Nephron progenitor cell (in vitro differentiated cells): ENCODE measurements around the gene YWHAG.

Source experiments
- DNase-seq: peaks from one replicate; pipeline ENCODE4 v3.0.0; 2021
- H3K27ac Mint-ChIP-seq: 2 replicates; pipeline ENCODE4 v1.8.0; 2021; ENCODE audit warnings: mild to moderate bottlenecking, moderate library complexity, mixed read lengths
- H3K27me3 Mint-ChIP-seq: 2 replicates; pipeline ENCODE4 v1.8.0; 2021; ENCODE audit warnings: mild to moderate bottlenecking, low read depth, mixed read lengths; ENCODE audit not compliant: poor library complexity
- H3K36me3 Mint-ChIP-seq: 2 replicates; pipeline ENCODE4 v1.8.0; 2021; ENCODE audit warnings: low read depth, mixed read lengths
- H3K4me1 Mint-ChIP-seq: 2 replicates; pipeline ENCODE4 v1.8.0; 2021; ENCODE audit warnings: mixed read lengths
- H3K4me3 Mint-ChIP-seq: 2 replicates; pipeline ENCODE4 v1.8.0; 2021; ENCODE audit warnings: mild to moderate bottlenecking, moderate library complexity, mixed read lengths
- H3K9me3 Mint-ChIP-seq: 2 replicates; pipeline ENCODE4 v1.8.0; 2021; ENCODE audit warnings: mild to moderate bottlenecking, moderate library complexity, mixed read lengths
- CTCF ChIP-seq: fragments of 200-600 bp; sonication (generic); IDR thresholded peaks from 2 replicates; pipeline ENCODE4 v1.5.0; 2021; ENCODE audit warnings: antibody characterized with exemption

Gene YWHAG

GRCh38 chr7:76334320-76334967 is 24.3 kb downstream of the YWHAG start:
- H3K9me3 Mint-ChIP-seq: no peaks in the 10 kb centered on the region
- H3K36me3 Mint-ChIP-seq: peaks cover 71% of the 10 kb centered on the region
- peaks cover 32% of the 10 kb centered on the region for H3K4me1 Mint-ChIP-seq
- no peaks in the 10 kb centered on the region for H3K27me3 Mint-ChIP-seq
- no peak for TF ChIP-seq CTCF
- H3K4me3 Mint-ChIP-seq: no peak overlapping the region
- DNase-seq: no peak
- peak overlapping the region; percentile 88 for H3K27ac Mint-ChIP-seq

GRCh38 chr7:76333511-76334101 is 25.2 kb downstream of the YWHAG start:
- Mint-ChIP-seq H3K27me3 (no peaks in the 10 kb centered on the region), H3K4me1 (peaks cover 39% of the 10 kb centered on the region)

GRCh38 chr7:76332078-76332477 is 26.7 kb downstream of the YWHAG start:
- H3K9me3 Mint-ChIP-seq: no peaks in the 10 kb centered on the region
- DNase-seq: no peak
- peaks cover 50% of the 10 kb centered on the region for H3K4me1 Mint-ChIP-seq
- no peak overlapping the region for H3K4me3 Mint-ChIP-seq
- no peaks in the 10 kb centered on the region for H3K27me3 Mint-ChIP-seq
- peaks cover 69% of the 10 kb centered on the region for H3K36me3 Mint-ChIP-seq
- no peak for TF ChIP-seq CTCF
- no peak overlapping the region for H3K27ac Mint-ChIP-seq

More at GRCh38 chr7:76333511-76334101, 25.2 kb downstream of the YWHAG start:
- DNase-seq: peak; percentile 15
- Mint-ChIP-seq H3K27ac (peak overlapping the region; percentile 88), H3K9me3 (no peaks in the 10 kb centered on the region), H3K4me3 (peak overlapping the region; percentile 11), H3K36me3 (peaks cover 72% of the 10 kb centered on the region)
- TF ChIP-seq CTCF: no peak

- Mint-ChIP-seq H3K4me3 (no peak overlapping the region), H3K9me3 (no peaks in the 10 kb centered on the region), H3K36me3 (peaks cover 70% of the 10 kb centered on the region), H3K27ac (peak overlapping the region; percentile 82), H3K27me3 (no peaks in the 10 kb centered on the region), H3K4me1 (peaks cover 46% of the 10 kb centered on the region)
- DNase-seq: no peak
- TF ChIP-seq CTCF: no peak
These were observed 28.1 kb downstream of the YWHAG start for GRCh38 chr7:76330673-76331072.

GRCh38 chr7:76330261-76330660 is 28.5 kb downstream of the YWHAG start:
- Mint-ChIP-seq H3K27ac (peak overlapping the region; percentile 82), H3K27me3 (no peaks in the 10 kb centered on the region), H3K4me1 (peaks cover 46% of the 10 kb centered on the region), H3K4me3 (no peak overlapping the region), H3K9me3 (no peaks in the 10 kb centered on the region), H3K36me3 (peaks cover 73% of the 10 kb centered on the region)
- DNase-seq: no peak
- no peak for TF ChIP-seq CTCF

GRCh38 chr7:76329479-76329878 is 29.3 kb downstream of the YWHAG start:
- Mint-ChIP-seq H3K4me3 (no peak overlapping the region), H3K27ac (peak overlapping the region; percentile 82), H3K36me3 (peaks cover 80% of the 10 kb centered on the region), H3K4me1 (peaks cover 46% of the 10 kb centered on the region), H3K9me3 (no peaks in the 10 kb centered on the region), H3K27me3 (no peaks in the 10 kb centered on the region)
- no peak for TF ChIP-seq CTCF
- no peak for DNase-seq
